NCI-H187 (cell line): ENCODE results near the gene ZC3H6.
"Not testable (repeated sequence)": the region's sequence is repeated elsewhere in the genome, so short reads cannot be mapped to it uniquely, and the experiment has no call there.

Experiments
- DNase-seq, 2 experiments: peaks; one replicate each; lab custom pipeline; 2025; lab: John Stamatoyannopoulos, UW

The ZC3H6 gene

DNA sequence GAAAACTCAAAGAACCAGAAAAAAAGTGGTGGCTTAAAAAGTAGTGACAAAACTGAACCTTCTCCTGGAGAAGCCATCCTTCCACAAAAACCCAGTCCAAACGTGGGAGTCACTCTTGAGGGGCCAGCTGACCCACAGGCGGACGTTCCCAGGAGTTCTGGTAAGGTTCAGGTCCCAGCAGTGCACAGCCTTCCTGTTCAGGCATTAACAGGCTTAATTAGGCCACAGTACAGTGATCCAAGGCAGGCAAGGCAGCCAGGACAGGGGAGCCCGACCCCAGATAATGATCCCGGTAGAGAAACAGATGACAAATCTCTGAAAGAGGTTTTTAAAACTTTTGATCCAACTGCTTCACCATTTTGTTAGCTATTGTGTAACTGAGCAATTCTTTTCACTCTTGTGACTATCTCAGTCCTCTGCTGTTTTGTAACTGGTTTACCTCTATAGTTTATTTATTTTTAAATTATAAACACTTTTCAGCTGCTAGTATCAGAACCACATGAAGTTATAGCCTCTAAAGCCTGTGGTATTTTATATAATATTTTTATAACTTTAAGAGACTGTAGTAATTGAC, 56.8 kb downstream of the ZC3H6 start:
- DNase-seq: no peak

DNA sequence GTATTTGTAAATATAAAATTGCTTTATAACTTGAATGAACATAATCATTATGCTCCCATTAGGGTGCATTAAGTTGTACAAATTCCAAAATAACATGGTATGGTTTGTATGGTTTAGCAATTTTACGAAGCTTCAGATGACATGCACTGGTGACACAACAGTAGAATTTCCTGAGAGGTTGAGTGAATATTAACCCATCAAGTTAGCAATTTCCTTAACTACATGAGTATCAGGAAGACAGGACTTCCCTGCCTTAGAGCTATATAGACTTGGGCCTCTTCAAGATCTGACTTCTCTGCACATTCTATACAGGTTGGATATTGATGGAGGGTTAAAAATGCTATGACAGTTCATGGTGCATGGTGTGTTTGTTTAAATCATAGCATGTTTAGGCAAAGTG, 60.2 kb downstream of the ZC3H6 start:
- no peak for DNase-seq

DNA sequence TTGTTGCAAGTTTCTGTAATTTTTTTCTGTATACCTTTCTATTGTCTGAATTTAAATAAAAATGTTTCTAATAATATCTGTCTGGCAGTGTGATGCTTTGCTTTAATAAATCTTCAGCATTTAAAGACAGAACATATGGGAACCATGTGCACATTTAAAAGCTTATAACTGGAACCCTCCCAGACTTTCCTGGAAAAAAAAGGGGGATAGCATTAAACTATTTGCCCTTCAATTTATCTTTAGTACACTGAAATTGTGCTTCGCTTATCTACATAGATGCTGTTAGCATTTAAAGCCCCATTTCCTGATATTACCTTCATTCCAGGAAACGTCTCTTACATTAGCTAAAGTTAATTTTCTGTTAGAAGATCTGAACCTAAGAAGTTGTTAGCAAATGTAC, 64.6 kb downstream of the ZC3H6 start:
- DNase-seq: no peak

DNA sequence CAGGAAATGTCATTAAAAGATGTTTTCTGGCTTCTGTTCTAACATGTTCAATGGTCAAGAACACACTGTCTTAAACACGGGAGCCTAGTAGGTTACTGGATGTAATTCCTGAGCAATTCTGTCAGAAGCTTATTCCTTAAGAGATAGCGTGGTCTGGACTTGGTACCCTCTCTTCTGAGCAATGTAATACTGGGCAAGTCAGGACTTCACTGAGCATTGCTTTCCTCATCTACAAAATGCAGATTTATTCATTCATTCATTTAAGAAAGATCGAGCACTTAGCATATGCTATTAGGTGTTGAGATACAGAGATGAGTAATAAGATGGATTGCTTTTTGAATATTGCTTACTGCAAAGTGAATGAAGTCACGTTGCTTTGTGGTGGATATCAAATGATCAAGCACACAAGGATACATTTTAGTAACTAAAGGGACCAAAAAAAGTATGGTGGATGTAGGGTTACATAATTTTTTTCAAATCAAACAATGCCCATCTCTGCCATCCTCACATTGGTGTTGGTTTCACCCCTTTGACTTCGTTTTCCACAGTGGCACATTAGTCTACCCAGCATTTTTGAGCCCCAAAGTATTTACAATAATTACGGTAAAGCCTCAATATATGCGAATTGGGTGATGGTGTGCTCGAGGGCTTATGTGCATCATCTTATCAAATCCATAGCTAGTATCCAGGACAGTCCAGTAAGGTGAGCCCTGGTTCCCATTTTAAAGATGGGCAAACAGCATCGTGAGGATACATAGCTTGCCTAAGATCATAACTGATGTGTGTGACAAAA, 65.3 kb downstream of the ZC3H6 start:
- no peak for DNase-seq

DNA sequence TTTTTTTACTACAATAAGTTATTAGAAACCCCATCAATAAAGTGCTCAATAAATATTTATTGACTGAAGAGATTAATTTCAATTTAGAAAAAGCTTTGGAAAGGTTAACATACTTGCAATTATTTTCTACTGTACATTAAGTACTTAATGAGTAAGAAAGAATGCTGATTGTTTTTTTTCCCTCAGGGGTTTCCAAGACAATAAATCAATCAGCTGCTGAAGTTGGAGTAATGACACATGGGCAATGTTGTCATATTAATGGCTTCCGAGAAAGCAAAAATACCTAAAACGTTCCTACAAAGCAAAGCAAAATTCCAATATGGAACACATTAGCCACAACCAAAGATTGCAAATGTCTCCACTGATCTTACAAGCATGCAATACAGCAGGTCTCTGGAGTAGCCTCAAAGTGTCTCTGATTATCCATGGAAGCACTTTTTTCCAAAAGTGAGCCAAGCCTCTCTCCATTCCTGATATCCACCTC, 66.7 kb downstream of the ZC3H6 start:
- no peak for DNase-seq

DNA sequence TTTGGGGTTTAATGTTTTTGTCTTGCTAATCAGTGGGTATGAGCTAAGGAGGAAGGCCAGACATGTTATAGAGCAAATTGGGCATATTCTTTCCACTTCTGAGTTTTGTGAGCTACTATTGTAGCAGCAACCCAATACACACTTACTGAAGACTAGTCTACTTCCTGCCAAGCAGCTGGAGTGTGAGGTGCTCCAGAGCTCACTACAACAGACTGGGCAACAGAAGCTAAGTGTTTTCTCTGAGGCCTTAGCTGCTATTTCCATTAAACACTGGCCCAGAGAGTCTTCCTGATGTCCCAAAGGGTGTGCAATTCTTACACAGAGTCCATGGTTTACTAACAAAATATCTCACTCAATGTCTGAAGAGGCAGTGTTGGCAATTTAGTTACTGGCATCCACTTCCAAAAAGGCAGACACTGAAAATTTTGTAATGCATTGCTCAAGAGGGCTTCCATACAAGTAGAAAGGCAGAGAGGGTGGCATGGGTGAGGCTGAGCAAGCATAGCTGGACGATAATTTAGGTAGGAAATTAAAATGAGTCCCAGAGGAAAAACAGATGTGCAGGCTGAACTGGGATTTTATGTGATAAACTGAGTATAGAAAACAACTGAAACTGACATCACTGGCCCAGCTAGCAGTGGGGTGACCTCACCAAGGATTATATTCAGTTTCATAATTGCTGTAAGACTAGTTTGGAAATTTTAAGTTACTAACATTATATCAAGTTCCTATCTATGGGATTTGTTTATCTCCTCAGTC, 68.6 kb downstream of the ZC3H6 start:
- no peak for DNase-seq

DNA sequence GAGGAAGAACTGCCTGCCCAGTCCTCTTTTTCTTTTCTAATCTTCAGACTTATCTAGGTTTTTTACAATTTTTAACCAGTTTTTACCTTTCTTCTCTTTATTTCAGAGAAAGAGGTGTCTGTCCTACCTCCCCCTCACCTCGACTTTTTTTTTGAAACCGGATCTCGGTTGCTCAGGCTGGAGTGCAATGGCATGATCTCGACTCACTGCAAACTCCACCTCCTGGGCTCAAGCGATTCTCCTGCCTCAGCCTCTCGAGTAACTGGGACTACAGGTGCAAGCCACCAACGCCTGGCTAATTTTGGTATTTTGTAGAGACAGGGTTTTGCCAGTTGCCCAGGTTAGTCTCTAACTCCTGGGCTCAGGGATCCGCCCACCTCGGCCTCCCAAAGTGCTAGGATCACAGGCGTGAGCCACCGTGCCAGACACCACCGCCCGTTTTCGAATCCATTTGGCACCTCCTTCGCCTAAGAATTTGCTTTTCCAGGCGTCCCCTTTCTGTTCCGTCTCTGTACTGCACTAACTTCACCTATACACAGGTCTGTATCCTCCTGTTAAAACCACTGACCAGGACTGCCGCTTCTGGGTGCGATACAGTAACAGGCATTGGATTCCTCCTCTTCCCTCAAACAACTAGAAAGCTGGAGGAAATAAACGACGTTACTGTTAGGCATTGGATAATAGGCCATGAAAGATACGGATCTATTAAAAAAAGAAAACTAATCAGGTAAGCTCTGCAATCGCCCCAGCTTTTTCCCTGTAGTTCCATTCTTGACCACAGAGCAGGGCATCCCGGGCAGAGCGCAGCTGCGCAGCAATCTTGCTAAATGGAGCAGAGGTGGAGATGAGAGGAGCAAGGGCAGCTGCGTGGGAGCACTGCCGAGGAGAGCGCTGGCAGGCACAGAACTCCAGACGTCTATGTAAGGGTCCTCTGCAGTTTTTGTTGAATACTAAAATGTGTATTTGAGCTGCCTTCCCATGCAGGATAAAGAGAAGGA, 69.9 kb downstream of the ZC3H6 start:
- DNase-seq: no peak

DNA sequence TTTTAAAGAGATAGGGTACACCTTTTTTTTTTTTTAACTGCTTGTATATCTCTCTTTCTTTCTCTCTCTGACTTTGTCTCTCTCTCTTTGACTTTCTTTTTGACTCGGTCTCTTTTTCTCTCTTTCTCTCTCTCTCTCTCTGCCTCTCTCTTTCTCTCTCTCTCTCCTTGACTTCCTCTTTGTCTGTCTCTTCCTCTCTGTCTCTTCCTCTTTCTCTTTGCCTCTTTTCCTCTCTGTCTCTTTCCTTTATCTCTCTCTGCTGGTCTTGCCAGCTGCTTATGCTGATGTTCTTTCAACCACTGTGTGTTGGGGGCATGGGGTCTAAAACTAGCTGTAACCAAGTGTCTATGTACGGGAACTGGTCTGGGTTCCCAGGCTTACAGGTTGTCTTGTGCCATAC, 76.9 kb downstream of the ZC3H6 start:
- not testable (repeated sequence) for DNase-seq

DNA sequence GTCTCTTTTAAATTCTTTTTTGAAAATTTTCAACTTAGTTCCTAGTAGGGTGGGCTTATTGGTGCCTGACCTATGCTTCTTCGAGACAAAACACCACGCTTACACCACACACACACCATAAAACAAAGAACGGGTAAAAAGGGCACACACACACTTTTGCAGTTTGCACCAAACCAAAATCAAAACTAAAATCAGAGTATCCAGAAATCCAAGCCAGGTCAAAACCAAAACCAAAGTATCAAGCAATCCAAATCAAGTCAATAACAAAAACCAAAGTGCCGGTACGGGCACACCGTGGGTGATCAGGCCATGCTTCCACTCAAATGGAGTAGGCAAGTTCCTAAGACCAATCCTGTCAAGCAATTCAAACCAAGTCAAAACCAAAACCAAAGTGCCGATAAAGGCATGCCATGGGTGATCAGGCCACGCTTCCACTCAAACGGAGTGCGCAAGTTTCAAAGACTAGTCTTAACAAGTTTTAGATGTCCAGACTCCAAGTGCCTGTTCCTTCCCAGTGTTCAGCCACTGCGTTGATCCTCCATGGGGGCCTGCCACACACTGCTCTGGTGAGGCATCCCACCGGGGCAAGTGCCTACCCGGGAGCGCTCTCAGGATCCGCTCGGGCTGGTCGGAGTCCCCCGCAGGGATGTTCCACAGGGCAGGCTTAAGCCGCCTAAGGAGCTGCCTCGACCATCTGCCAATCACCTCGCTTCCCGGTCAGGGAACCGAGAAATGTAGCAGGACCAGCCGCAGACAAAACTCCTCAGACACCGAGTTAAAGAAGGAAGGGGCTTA, 77.6 kb downstream of the ZC3H6 start:
- DNase-seq: not testable (repeated sequence)

DNA sequence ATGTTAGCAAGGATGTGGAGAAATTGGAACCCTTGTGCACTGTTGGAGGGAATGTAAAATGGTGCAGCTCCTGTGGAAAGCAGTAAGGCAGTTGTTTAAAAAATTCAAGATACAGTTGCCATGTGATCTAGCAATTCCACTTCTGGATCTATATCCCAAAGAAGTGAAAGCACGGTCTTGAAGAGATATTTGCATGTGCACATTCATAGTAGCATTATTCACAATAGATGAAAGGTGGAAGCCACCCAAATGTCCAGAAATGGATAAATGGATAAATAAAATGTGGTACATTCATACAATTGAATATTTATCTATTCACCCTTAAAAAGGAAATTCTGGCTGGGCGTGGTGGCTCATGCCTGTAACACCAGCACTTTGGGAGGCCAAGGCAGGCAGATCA, 78.9 kb downstream of the ZC3H6 start:
- not testable (repeated sequence) for DNase-seq

DNA sequence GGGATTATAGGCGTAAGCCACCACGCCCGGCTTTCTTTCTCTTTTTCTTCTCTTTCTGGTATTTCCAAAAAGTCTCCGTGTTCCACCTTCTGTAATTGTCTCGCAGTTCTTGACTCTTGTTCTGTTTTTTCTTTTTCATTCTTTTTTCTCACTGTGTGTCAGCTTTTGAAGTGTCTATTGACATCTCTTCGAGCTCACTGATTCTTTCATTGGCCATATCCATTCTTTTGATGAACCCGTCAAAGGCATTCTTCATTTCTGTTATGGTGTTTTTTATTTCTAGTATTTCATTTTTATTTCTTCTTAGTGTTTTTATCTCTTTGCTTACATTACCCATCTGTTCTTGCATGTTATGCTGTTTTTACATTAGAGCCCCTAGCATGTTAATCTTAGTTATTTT, 84.7 kb downstream of the ZC3H6 start:
- DNase-seq: not testable (repeated sequence)
